Hepatocyte (in vitro differentiated cells): Measurements from ENCODE around the gene CHID1. TPM values are rescaled to one million over a fixed set of nuclear protein-coding genes. Genes with fewer than 3 reads are reported as not detected.

Experiments
- DNase-seq: peaks from one replicate; pipeline ENCODE4 v3.0.0-alpha.2; 2016; ENCODE audit warnings: low spot score
- H2AFZ ChIP-seq: fragments of 200-600 bp; sonication (generic); 2 replicates; pipeline ENCODE4 v1.6.0; 2016; ENCODE audit warnings: antibody characterized with exemption, mild to moderate bottlenecking
- H3K27ac ChIP-seq: fragments of 200-600 bp; sonication (generic); 2 replicates; pipeline ENCODE4 v1.5.1; 2016; ENCODE audit warnings: mild to moderate bottlenecking
- H3K27me3 ChIP-seq: fragments of 200-600 bp; sonication (generic); 2 replicates; pipeline ENCODE4 v1.6.1; 2016
- H3K36me3 ChIP-seq: fragments of 200-600 bp; sonication (generic); replicated peaks from 2 replicates; pipeline ENCODE4 v1.5.1; 2016; ENCODE audit warnings: low read depth; ENCODE audit not compliant: insufficient read depth
- H3K4me1 ChIP-seq: fragments of 200-600 bp; sonication (generic); 2 replicates; pipeline ENCODE4 v1.5.1; 2016; ENCODE audit warnings: mild to moderate bottlenecking, moderate library complexity; ENCODE audit not compliant: insufficient read depth
- H3K4me2 ChIP-seq: fragments of 200-600 bp; sonication (generic); 2 replicates; pipeline ENCODE4 v1.6.0; 2016
- H3K4me3 ChIP-seq: fragments of 200-600 bp; sonication (generic); 2 replicates; pipeline ENCODE4 v1.5.1; 2016; ENCODE audit warnings: mild to moderate bottlenecking
- H3K79me2 ChIP-seq: fragments of 200-600 bp; sonication (generic); 2 replicates; pipeline ENCODE4 v1.6.0; 2017; ENCODE audit warnings: mild to moderate bottlenecking
- H3K9me2 ChIP-seq: fragments of 200-600 bp; sonication (generic); replicated peaks from 2 replicates; pipeline ENCODE4 v1.6.0; 2017; ENCODE audit warnings: mild to moderate bottlenecking; ENCODE audit not compliant: insufficient read depth
- H3K9me3 ChIP-seq: fragments of 200-600 bp; sonication (generic); 2 replicates; pipeline ENCODE4 v1.5.1; 2016; ENCODE audit warnings: low read depth, mild to moderate bottlenecking
- H4K20me1 ChIP-seq: fragments of 200-600 bp; sonication (generic); 2 replicates; pipeline ENCODE4 v1.6.0; 2016; ENCODE audit warnings: mild to moderate bottlenecking; ENCODE audit not compliant: insufficient read depth, poor library complexity, severe bottlenecking
- EZH2 ChIP-seq: fragments of 200-600 bp; sonication (generic); IDR thresholded peaks from 2 replicates; pipeline ENCODE4 v1.6.1; 2016; ENCODE audit warnings: antibody characterized with exemption, mild to moderate bottlenecking, borderline replicate concordance
- EZH2phosphoT487 ChIP-seq: fragments of 200-600 bp; sonication (generic); IDR thresholded peaks from one replicate; pipeline ENCODE4 v1.6.1; 2018; ENCODE audit warnings: antibody characterized with exemption, mild to moderate bottlenecking, low read depth, moderate library complexity; ENCODE audit not compliant: unreplicated experiment, severe bottlenecking
- WGBS: methylation state at CpG from one replicate; pipeline ENCODE4 v1.1.6; 2016; ENCODE audit warnings: low lambda C conversion rate; ENCODE audit errors: missing lambda C conversion rate; 5-methylcytosine and 5-hydroxymethylcytosine counted together
- polyA plus RNA-seq: library from polyadenylated mRNA; unstranded; fragments of >200 nt; fragmentation: Nextera tagmentation; extraction: Ambion mirVana; gene quantifications from 2 replicates; pipeline ENCODE4 v1.2.1, GENCODE V29; 2016
- total RNA-seq: library from RNA; depleted of rRNA; stranded (reverse); fragments of >200 nt; gene quantifications from 2 replicates; pipeline ENCODE4 v1.2.3, GENCODE V29; 2014
- TF ChIP-seq, protein P1 (sequence below): fragments of 200-600 bp; sonication (generic); IDR thresholded peaks from 2 replicates; pipeline ENCODE4 v1.5.1; 2016; ENCODE audit warnings: antibody characterized with exemption, mild to moderate bottlenecking; ENCODE audit not compliant: poor library complexity

The CHID1 gene
- total and polyA plus RNA-seq, 2 experiments from 2014 or later = 92.4 to 155 TPM

- H3K36me3 ChIP-seq = no peaks in the 10 kb centered on the region
- no peaks in the 10 kb centered on the region for H3K9me2 ChIP-seq
- no peak overlapping the region for H2AFZ ChIP-seq
- 89% methylated on average over 5 of the region's 5 CpGs for WGBS
- H3K4me3 ChIP-seq = no peak overlapping the region
- no peak overlapping the region for H3K4me2 ChIP-seq
- H3K9me3 ChIP-seq = no peaks in the 10 kb centered on the region
- peaks cover 25% of the 10 kb centered on the region for H4K20me1 ChIP-seq
- DNase-seq = no peak
- no peaks in the 10 kb centered on the region for H3K27me3 ChIP-seq
- no peak overlapping the region for H3K27ac ChIP-seq
- TF ChIP-seq, protein P1, sequence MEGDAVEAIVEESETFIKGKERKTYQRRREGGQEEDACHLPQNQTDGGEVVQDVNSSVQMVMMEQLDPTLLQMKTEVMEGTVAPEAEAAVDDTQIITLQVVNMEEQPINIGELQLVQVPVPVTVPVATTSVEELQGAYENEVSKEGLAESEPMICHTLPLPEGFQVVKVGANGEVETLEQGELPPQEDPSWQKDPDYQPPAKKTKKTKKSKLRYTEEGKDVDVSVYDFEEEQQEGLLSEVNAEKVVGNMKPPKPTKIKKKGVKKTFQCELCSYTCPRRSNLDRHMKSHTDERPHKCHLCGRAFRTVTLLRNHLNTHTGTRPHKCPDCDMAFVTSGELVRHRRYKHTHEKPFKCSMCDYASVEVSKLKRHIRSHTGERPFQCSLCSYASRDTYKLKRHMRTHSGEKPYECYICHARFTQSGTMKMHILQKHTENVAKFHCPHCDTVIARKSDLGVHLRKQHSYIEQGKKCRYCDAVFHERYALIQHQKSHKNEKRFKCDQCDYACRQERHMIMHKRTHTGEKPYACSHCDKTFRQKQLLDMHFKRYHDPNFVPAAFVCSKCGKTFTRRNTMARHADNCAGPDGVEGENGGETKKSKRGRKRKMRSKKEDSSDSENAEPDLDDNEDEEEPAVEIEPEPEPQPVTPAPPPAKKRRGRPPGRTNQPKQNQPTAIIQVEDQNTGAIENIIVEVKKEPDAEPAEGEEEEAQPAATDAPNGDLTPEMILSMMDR = no peak
- no peak for TF ChIP-seq EZH2phosphoT487
- TF ChIP-seq EZH2 = no peak
- H3K4me1 ChIP-seq = peaks cover 25% of the 10 kb centered on the region
- peaks cover 45% of the 10 kb centered on the region for H3K79me2 ChIP-seq
Observed at GRCh38 chr11:839280-839623, 71.4 kb downstream of the CHID1 start.

DNA sequence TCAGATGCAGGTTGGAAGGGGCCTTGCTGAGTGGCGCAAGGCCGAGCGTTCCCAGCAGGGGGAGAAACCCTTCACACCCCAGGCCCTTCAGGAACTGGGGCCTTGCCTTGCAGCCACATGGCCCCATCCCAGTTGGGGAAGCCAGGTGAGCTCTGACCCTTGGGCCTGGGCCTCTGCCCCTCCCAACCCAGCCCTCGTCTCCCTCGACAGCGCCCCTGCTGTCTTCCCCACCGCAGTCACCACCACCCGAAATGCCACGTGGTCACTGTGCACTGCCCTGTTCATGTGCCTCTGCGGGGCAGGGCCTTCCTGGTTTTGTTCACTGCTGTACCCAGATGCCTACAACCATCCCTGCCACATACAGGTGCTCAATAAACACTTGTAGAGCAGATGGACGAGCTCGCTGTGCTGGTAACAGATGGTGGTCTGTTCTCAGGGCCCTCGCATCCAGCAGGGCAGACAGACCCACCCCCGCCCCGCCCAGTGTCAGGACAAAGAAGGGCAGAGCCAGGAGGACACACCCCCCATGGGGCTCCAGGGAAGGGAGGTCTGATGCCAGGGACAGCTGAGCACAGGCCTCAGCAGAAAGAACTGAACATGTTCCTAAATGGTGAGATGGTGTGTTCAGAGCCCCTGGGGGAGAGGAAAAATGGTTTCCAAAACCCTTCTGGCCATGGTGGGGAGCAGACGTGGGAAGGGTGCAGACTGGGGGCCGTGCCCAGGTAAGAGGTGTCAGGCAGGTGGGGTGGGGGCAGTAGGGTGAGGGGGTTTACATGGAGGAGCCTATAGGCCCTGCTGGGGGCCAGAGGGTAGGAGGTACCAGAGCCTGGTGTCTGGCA is 72.0 kb downstream of the CHID1 start:
- peaks cover 25% of the 10 kb centered on the region for H3K4me1 ChIP-seq
- H3K79me2 ChIP-seq = peaks cover 51% of the 10 kb centered on the region
- no peak overlapping the region for H3K27ac ChIP-seq
- no peak overlapping the region for H2AFZ ChIP-seq
- H3K9me3 ChIP-seq = no peaks in the 10 kb centered on the region
- TF ChIP-seq EZH2 = no peak
- H3K9me2 ChIP-seq = no peaks in the 10 kb centered on the region
- no peak overlapping the region for H3K4me3 ChIP-seq
- no peak for DNase-seq
- no peaks in the 10 kb centered on the region for H3K36me3 ChIP-seq
- 75% methylated on average over 15 of the region's 17 CpGs for WGBS
- no peaks in the 10 kb centered on the region for H3K27me3 ChIP-seq
- no peak overlapping the region for H3K4me2 ChIP-seq
- H4K20me1 ChIP-seq = peaks cover 31% of the 10 kb centered on the region

GRCh38 chr11:837990-838307 is 72.7 kb downstream of the CHID1 start:
- Histone ChIP-seq H4K20me1 (peaks cover 34% of the 10 kb centered on the region), H3K4me1 (peaks cover 23% of the 10 kb centered on the region), H3K36me3 (no peaks in the 10 kb centered on the region), H3K9me3 (no peaks in the 10 kb centered on the region), H3K27ac (no peak overlapping the region), H3K4me3 (no peak overlapping the region), H2AFZ (no peak overlapping the region), H3K27me3 (no peaks in the 10 kb centered on the region), H3K9me2 (no peaks in the 10 kb centered on the region), H3K79me2 (peaks cover 56% of the 10 kb centered on the region), H3K4me2 (no peak overlapping the region)
- TF ChIP-seq EZH2 = no peak
- TF ChIP-seq, protein P1 = no peak
- TF ChIP-seq EZH2phosphoT487 = no peak
- no peak for DNase-seq
- 91% methylated on average over 8 of the region's 8 CpGs for WGBS

DNA sequence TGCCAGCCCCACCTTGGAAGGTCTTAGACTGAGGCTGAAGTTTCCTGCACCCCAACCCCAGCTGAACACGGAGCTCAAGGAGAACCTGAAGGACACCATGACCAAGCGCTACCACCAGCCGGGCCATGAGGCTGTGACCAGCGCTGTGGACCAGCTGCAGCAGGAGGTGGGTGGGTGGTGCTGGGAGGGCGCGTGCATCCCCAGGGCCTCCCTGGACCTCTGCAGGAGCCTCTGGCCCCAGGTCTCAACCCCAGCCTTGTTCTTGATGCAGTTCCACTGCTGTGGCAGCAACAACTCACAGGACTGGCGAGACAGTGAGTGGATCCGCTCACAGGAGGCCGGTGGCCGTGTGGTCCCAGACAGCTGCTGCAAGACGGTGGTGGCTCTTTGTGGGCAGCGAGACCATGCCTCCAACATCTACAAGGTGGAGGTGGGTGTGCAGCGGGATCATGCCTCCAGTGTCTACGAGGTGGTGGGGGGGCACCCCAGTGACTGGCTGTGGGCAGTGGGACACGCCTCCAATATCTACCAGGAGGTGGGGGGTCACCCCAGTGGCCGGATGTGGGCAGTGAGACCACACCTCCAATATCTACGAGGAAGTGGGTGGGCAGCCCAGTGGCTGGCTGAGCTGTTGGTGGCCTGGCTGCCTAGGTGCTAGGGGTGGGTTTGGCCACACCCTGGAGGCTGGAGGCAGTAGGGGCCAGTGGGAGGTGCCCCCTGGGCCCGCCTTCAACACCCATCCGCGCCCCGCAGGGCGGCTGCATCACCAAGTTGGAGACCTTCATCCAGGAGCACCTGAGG is 73.2 kb downstream of the CHID1 start:
- H3K36me3 ChIP-seq = no peaks in the 10 kb centered on the region
- H3K9me2 ChIP-seq = no peaks in the 10 kb centered on the region
- no peak overlapping the region for H2AFZ ChIP-seq
- no peak overlapping the region for H3K4me3 ChIP-seq
- H3K79me2 ChIP-seq = peaks cover 56% of the 10 kb centered on the region
- H3K27ac ChIP-seq = no peak overlapping the region
- no peak for DNase-seq
- WGBS = 93% methylated on average over 22 of the region's 22 CpGs
- peaks cover 34% of the 10 kb centered on the region for H4K20me1 ChIP-seq
- TF ChIP-seq, protein P1 = no peak
- TF ChIP-seq EZH2 (no peak), EZH2phosphoT487 (no peak)
- H3K9me3 ChIP-seq = no peaks in the 10 kb centered on the region
- H3K27me3 ChIP-seq = no peaks in the 10 kb centered on the region
- H3K4me2 ChIP-seq = no peak overlapping the region
- H3K4me1 ChIP-seq = peaks cover 25% of the 10 kb centered on the region
